GM12878 (cell line): ENCODE data around the gene AGAP6. TPM values are rescaled to one million over a fixed set of nuclear protein-coding genes. Genes with fewer than 3 reads are reported as not detected.
"Not testable (repeated sequence)": the region's sequence is repeated elsewhere in the genome, so short reads cannot be mapped to it uniquely, and the experiment has no call there.

Source experiments
- ATAC-seq: fragments of 200-7000 bp; cut with Tn5 transposase; 3 replicates; pipeline ENCODE4 v1.9.1; 2020; ENCODE audit warnings: mild to moderate bottlenecking, moderate library complexity
- BruUV-seq: library from RNA; stranded (reverse); fragments of 400-500 nt; replicated peaks from 2 replicates; lab custom pipeline; 2021; lab: Mats Ljungman, UMichigan
- CTCF ChIA-PET: fragments of 300-600 bp; sonication (Branson Sonifier 250); formaldehyde crosslinking; extraction: SDS; loops from one replicate; lab custom pipeline; 2021; ENCODE audit warnings: inconsistent platforms; lab: Yijun Ruan, JAX
- POLR2A ChIA-PET: fragments of 350-600 bp; formaldehyde crosslinking; extraction: SDS; loops from one replicate; lab custom pipeline; 2021; ENCODE audit warnings: inconsistent platforms; lab: Charles Lee
- RAD21 ChIA-PET: fragments of 300-600 bp; sonication (Branson Sonifier 250); formaldehyde crosslinking; loops from one replicate; lab custom pipeline; 2023; ENCODE audit warnings: antibody characterized with exemption; ENCODE audit not compliant: unreplicated experiment; lab: Charles Lee
- SMC1A ChIA-PET: fragments of 300-600 bp; sonication (Branson Sonifier 250); formaldehyde crosslinking; loops from one replicate; lab custom pipeline; 2023; ENCODE audit not compliant: unreplicated experiment, uncharacterized antibody; lab: Charles Lee
- DNase-seq: peaks from one replicate; pipeline ENCODE4 v3.0.0-alpha.2; 2011; ENCODE audit warnings: low read depth, low spot score
- FAIRE-seq: peaks from 3 replicates; lab custom pipeline; 2011; peaks lifted over from hg19 to GRCh38; lab: Jason Lieb, UNC
- H2AFZ ChIP-seq: 2 replicates; pipeline ENCODE4 v1.6.0; 2011; ENCODE audit warnings: low read depth, low read length, control low read depth; ENCODE audit not compliant: control insufficient read depth
- H3K27ac ChIP-seq: 2 replicates; pipeline ENCODE4 v1.5.1; 2011; ENCODE audit warnings: control low read depth; ENCODE audit not compliant: control insufficient read depth, insufficient read depth
- H3K27me3 ChIP-seq, 2 experiments: replicated peaks in 1 of 2; 2 replicates each; pipeline versions ENCODE4 v1.6.0 to v1.6.1; 2011; ENCODE audit warnings: low read length in 1 of 2; ENCODE audit not compliant: control insufficient read depth in 2 of 2, insufficient read depth in 2 of 2
- H3K36me3 ChIP-seq, 2 experiments: 2 replicates each; pipeline ENCODE4 v1.5.1; 2011; ENCODE audit warnings: low read length in 1 of 2; ENCODE audit not compliant: control insufficient read depth in 2 of 2, insufficient read depth in 2 of 2
- H3K4me1 ChIP-seq: 2 replicates; pipeline ENCODE4 v1.6.1; 2011; ENCODE audit warnings: mild to moderate bottlenecking, low read length, moderate library complexity, mixed read lengths; ENCODE audit not compliant: control insufficient read depth, insufficient read depth
- H3K4me2 ChIP-seq: 2 replicates; pipeline ENCODE4 v1.6.0; 2011; ENCODE audit warnings: control low read depth; ENCODE audit not compliant: control insufficient read depth, insufficient read depth
- H3K4me3 ChIP-seq: fragments of 200-600 bp; sonication (generic); 2 replicates; pipeline ENCODE4 v1.5.1; 2016
- H3K79me2 ChIP-seq: 2 replicates; pipeline ENCODE4 v1.6.0; 2011; ENCODE audit warnings: low read length; ENCODE audit not compliant: control insufficient read depth, insufficient read depth
- H3K9ac ChIP-seq: 2 replicates; pipeline ENCODE4 v1.8.0; 2011; ENCODE audit warnings: low read length, control low read depth, mixed read lengths; ENCODE audit not compliant: control insufficient read depth, insufficient read depth
- H3K9me3 ChIP-seq: replicated peaks from 3 replicates; pipeline ENCODE4 v1.5.1; 2011; ENCODE audit warnings: mild to moderate bottlenecking, low read length; ENCODE audit not compliant: control insufficient read depth, insufficient read depth
- H4K20me1 ChIP-seq: 2 replicates; pipeline ENCODE4 v1.6.0; 2011; ENCODE audit not compliant: control insufficient read depth, insufficient read depth
- WGBS: methylation state at CpG from one replicate; pipeline ENCODE4 v1.1.6; 2016; ENCODE audit warnings: low lambda C conversion rate; ENCODE audit not compliant: insufficient replicate concordance, insufficient coverage; ENCODE audit errors: missing lambda C conversion rate; 5-methylcytosine and 5-hydroxymethylcytosine counted together
- in situ Hi-C: fragments of 300-500 bp; cut with MboI; formaldehyde crosslinking; loops from 9 replicates; pipeline ENCODE4 v1.14.3; 2018; ENCODE audit warnings: mixed read lengths
- intact Hi-C: fragments of 100-400 bp; cut with micrococcal nuclease; formaldehyde crosslinking; loops from one replicate; pipeline ENCODE4 v1.14.2; 2022; ENCODE audit not compliant: unreplicated experiment
- polyA plus RNA-seq, 11 experiments: library from polyadenylated mRNA; depleted of rRNA in 4 of 11; unstranded in 6 of 11; stranded (reverse) in 5 of 11; fragments of >200 nt; fragmentation: Nextera tagmentation in 4 of 11; fragmentation: Illumina TruSeq in 1 of 11; extraction: Ambion mirVana in 4 of 11; extraction: Trizol in 1 of 11; gene quantifications; 1 replicate in 1 of 11; 2 replicates in 10 of 11; pipeline versions ENCODE4 v1.2.1 to v1.2.3, GENCODE V29; 2011 to 2016; ENCODE audit warnings: inconsistent platforms in 2 of 11, missing spikeins in 2 of 11, low read depth in 1 of 11
- small RNA-seq: library from RNA; depleted of rRNA; stranded (forward); fragments of <200 nt; gene quantifications from one replicate; pipeline ENCODE3, GENCODE V24; 2014
- total RNA-seq, 4 experiments: library from RNA; depleted of rRNA in 3 of 4; stranded (reverse); fragments of >200 nt in 3 of 4; fragmentation: Illumina TruSeq in 1 of 4; extraction: Trizol in 1 of 4; gene quantifications; 2 replicates each; pipeline versions ENCODE4 v1.2.1 to v1.2.3, GENCODE V29; 2013 to 2021

Gene AGAP6
- total and polyA plus RNA-seq, 10 of the 15 experiments (the other 5 are each of a cell fraction or from before 2014, with no cell fraction given), result 0.66 to 24.0 (median 12.2) TPM

DNA sequence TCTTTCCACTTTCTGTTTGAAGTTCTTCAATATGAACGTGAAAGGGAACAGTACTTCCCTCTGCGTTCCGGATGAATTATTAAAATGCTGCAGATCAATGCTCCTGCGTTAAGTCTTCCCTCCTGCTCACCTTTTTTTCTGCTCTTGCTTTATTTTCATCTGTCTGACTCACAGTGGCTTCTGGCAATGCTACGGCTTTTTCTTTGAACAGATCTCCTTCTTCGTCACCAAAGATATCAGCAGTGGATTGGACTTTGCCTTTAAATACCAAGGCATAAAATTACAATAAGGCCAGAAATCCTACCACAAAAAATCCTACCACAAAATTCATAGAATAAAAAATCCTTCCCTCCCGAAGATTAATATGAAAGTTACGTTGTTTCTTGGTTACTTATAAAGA is 68.4 kb downstream of the AGAP6 start:
- DNase-seq, CTCF ChIA-PET, H3K9ac ChIP-seq, FAIRE-seq, H3K4me2 ChIP-seq, H2AFZ ChIP-seq, H3K36me3 ChIP-seq, intact Hi-C loops, H3K27me3 ChIP-seq, H3K4me3 ChIP-seq, H3K9me3 ChIP-seq, in situ Hi-C loops, H3K27ac ChIP-seq, RAD21 ChIA-PET, H3K4me1 ChIP-seq, BruUV-seq, H3K79me2 ChIP-seq, H4K20me1 ChIP-seq, ATAC-seq, SMC1A ChIA-PET, POLR2A ChIA-PET: not testable (repeated sequence)
- WGBS, result 69% methylated on average over 8 of the region's 8 CpGs

DNA sequence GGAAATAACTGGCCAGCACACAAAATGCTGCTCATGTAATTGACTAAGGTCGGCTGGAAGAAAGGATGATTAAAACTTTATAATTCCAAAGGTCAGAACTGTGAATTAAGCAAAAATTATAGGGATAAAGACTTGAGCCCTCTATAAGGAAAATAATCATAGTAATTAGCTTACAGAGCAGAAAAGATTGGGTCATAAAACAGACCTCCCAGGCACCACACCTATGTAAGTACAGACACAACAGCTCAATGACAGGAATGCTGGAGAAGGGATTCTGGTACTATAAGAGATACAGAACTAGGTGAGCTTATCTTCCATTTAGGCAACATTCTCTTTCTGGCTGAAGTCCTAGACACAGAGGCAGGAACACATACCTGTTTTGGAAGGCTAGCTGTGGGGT is 70.5 kb downstream of the AGAP6 start:
- H3K4me1 ChIP-seq, H3K27ac ChIP-seq, FAIRE-seq, H3K9me3 ChIP-seq, BruUV-seq, H2AFZ ChIP-seq, CTCF ChIA-PET, H3K4me2 ChIP-seq, H3K4me3 ChIP-seq, H3K79me2 ChIP-seq, DNase-seq, ATAC-seq, in situ Hi-C loops, H3K9ac ChIP-seq, H3K27me3 ChIP-seq, H4K20me1 ChIP-seq, SMC1A ChIA-PET, H3K36me3 ChIP-seq, RAD21 ChIA-PET, intact Hi-C loops, POLR2A ChIA-PET: not testable (repeated sequence)
- WGBS, result 55% methylated on average over 1 of the region's 1 CpG

DNA sequence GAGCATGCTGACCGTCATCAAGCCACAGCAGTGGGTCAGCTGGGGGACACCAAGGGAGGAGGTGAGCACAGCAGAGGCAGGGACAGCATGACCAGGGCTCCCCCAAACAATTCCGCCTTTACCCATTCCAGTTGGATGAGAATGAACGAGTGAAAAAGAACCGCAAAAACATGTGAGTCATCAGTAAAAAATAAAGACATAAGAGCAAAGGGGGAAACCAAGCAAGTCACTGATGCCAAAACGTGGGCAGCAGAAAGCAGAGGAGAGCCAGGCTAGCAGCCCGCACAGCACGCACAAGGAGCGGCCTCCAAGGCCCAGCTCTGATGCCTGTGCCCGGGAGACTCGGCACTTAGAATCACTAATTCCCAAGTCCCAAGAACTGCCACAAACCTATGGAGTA is 71.7 kb downstream of the AGAP6 start:
- H3K27ac ChIP-seq, H3K36me3 ChIP-seq, BruUV-seq, in situ Hi-C loops, H3K4me3 ChIP-seq, POLR2A ChIA-PET, H3K9me3 ChIP-seq, H3K9ac ChIP-seq, ATAC-seq, H3K4me1 ChIP-seq, CTCF ChIA-PET, FAIRE-seq, SMC1A ChIA-PET, intact Hi-C loops, DNase-seq, H3K4me2 ChIP-seq, H3K27me3 ChIP-seq, H4K20me1 ChIP-seq, H3K79me2 ChIP-seq, RAD21 ChIA-PET, H2AFZ ChIP-seq: not testable (repeated sequence)
- WGBS, result 73% methylated on average over 10 of the region's 10 CpGs

Small RNA genes lying within 50 kb of the gene (small RNA-seq; reads per million reads assigned to genes)
- gene RNA5SP317 (not detected), gene SNORA74C-2 (not detected)

Other genes with a start within 250 kb of the AGAP6 start
- 0.16 and 0.68 TPM in 2 replicates for gene OGDHL, start 226.1 kb upstream of the AGAP6 start, total RNA-seq (2014; rRNA removed)
- 0.14 and 0.27 TPM in 2 replicates for gene OGDHL, start 226.1 kb upstream of the AGAP6 start, total RNA-seq (2014; rRNA removed; fragmentation: Illumina TruSeq; extraction: Trizol)
- gene OGDHL, start 226.1 kb upstream of the AGAP6 start, total RNA-seq (2021), result 0.51 and 0.67 TPM in 2 replicates
- 6.6 and 13.3 TPM in 2 replicates for gene OGDHL, start 226.1 kb upstream of the AGAP6 start, polyA plus RNA-seq (2011; rRNA removed)
- 0.24 TPM in 1 of 2 replicates, not detected in the other for gene OGDHL, start 226.1 kb upstream of the AGAP6 start, polyA plus RNA-seq (2014; fragmentation: Illumina TruSeq; extraction: Trizol)
- under 1 TPM; 0.02 TPM for gene OGDHL, start 226.1 kb upstream of the AGAP6 start, polyA plus RNA-seq (2014; fragmentation: Nextera tagmentation; extraction: Ambion mirVana)
- gene OGDHL, start 226.1 kb upstream of the AGAP6 start, polyA plus RNA-seq (2014; rRNA removed), result 0.27 and 0.52 TPM in 2 replicates
- gene OGDHL, start 226.1 kb upstream of the AGAP6 start, polyA plus RNA-seq (2016; fragmentation: Nextera tagmentation; extraction: Ambion mirVana), result under 1 TPM; 0.42 to 0.46 TPM
- 22.5 and 30.2 TPM in 2 replicates for gene PARG, start 46.4 kb upstream of the AGAP6 start, total RNA-seq (2014; rRNA removed)
- gene PARG, start 46.4 kb upstream of the AGAP6 start, total RNA-seq (2014; rRNA removed; fragmentation: Illumina TruSeq; extraction: Trizol), result 34.5 and 35.4 TPM in 2 replicates
- 26.4 and 28.3 TPM in 2 replicates for gene PARG, start 46.4 kb upstream of the AGAP6 start, total RNA-seq (2021)
- gene PARG, start 46.4 kb upstream of the AGAP6 start, polyA plus RNA-seq (2011; rRNA removed), result 18.7 and 23.6 TPM in 2 replicates
- 21.4 and 25.2 TPM in 2 replicates for gene PARG, start 46.4 kb upstream of the AGAP6 start, polyA plus RNA-seq (2014; fragmentation: Illumina TruSeq; extraction: Trizol)
- 1 to 10 TPM; 4.8 to 6.2 TPM for gene PARG, start 46.4 kb upstream of the AGAP6 start, polyA plus RNA-seq (2014; fragmentation: Nextera tagmentation; extraction: Ambion mirVana)
- 19.2 and 19.7 TPM in 2 replicates for gene PARG, start 46.4 kb upstream of the AGAP6 start, polyA plus RNA-seq (2014; rRNA removed)
- 10 to 100 TPM; 28.5 to 29.4 TPM for gene PARG, start 46.4 kb upstream of the AGAP6 start, polyA plus RNA-seq (2016; fragmentation: Nextera tagmentation; extraction: Ambion mirVana)
- gene TIMM23B, start 46.4 kb upstream of the AGAP6 start, total RNA-seq (2014; rRNA removed), result 25.3 and 28.6 TPM in 2 replicates
- 17.0 and 19.5 TPM in 2 replicates for gene TIMM23B, start 46.4 kb upstream of the AGAP6 start, total RNA-seq (2014; rRNA removed; fragmentation: Illumina TruSeq; extraction: Trizol)
- 19.4 and 23.8 TPM in 2 replicates for gene TIMM23B, start 46.4 kb upstream of the AGAP6 start, total RNA-seq (2021)
- gene TIMM23B, start 46.4 kb upstream of the AGAP6 start, polyA plus RNA-seq (2011; rRNA removed), result 19.4 and 21.7 TPM in 2 replicates
- gene TIMM23B, start 46.4 kb upstream of the AGAP6 start, polyA plus RNA-seq (2014; fragmentation: Illumina TruSeq; extraction: Trizol), result 15.8 and 16.3 TPM in 2 replicates
- 1 to 10 TPM; 5.0 to 6.0 TPM for gene TIMM23B, start 46.4 kb upstream of the AGAP6 start, polyA plus RNA-seq (2014; fragmentation: Nextera tagmentation; extraction: Ambion mirVana)
- 30.4 and 31.0 TPM in 2 replicates for gene TIMM23B, start 46.4 kb upstream of the AGAP6 start, polyA plus RNA-seq (2014; rRNA removed)
- gene TIMM23B, start 46.4 kb upstream of the AGAP6 start, polyA plus RNA-seq (2016; fragmentation: Nextera tagmentation; extraction: Ambion mirVana), result 10 to 100 TPM; 15.6 to 16.0 TPM
- 21.7 and 24.0 TPM in 2 replicates for gene WASHC2A, start 79.5 kb downstream of the AGAP6 start, total RNA-seq (2014; rRNA removed)
- gene WASHC2A, start 79.5 kb downstream of the AGAP6 start, total RNA-seq (2014; rRNA removed; fragmentation: Illumina TruSeq; extraction: Trizol), result 25.8 and 28.1 TPM in 2 replicates
- gene WASHC2A, start 79.5 kb downstream of the AGAP6 start, total RNA-seq (2021), result 23.7 and 26.4 TPM in 2 replicates
- 26.7 and 39.5 TPM in 2 replicates for gene WASHC2A, start 79.5 kb downstream of the AGAP6 start, polyA plus RNA-seq (2011; rRNA removed)
- 30.3 and 37.7 TPM in 2 replicates for gene WASHC2A, start 79.5 kb downstream of the AGAP6 start, polyA plus RNA-seq (2014; fragmentation: Illumina TruSeq; extraction: Trizol)
- 1 to 10 TPM; 3.7 to 6.2 TPM for gene WASHC2A, start 79.5 kb downstream of the AGAP6 start, polyA plus RNA-seq (2014; fragmentation: Nextera tagmentation; extraction: Ambion mirVana)
- gene WASHC2A, start 79.5 kb downstream of the AGAP6 start, polyA plus RNA-seq (2014; rRNA removed), result 17.7 and 18.9 TPM in 2 replicates
- 10 to 100 TPM; 23.5 to 24.9 TPM for gene WASHC2A, start 79.5 kb downstream of the AGAP6 start, polyA plus RNA-seq (2016; fragmentation: Nextera tagmentation; extraction: Ambion mirVana)